NCI-H2227 (cell line): ENCODE results near the gene CD83.
"Not testable (repeated sequence)": the region's sequence is repeated elsewhere in the genome, so short reads cannot be mapped to it uniquely, and the experiment has no call there.

ENCODE experiments used
- DNase-seq: peaks from one replicate; lab custom pipeline; 2025; ENCODE audit not compliant: unreplicated experiment; lab: John Stamatoyannopoulos, UW

CD83 gene

GRCh38 chr6:14117158-14118090 lies at the start of gene CD83:
Gene CD83, plus strand, starts transcription at chr6:14117772. Its CDS starts 40 bp downstream, at chr6:14117812.
- peak; percentile 37 for DNase-seq

GRCh38 chr6:14068133-14068532 lies 49.4 kb upstream of the CD83 start:
- no peak for DNase-seq

GRCh38 chr6:14068623-14069022 lies 48.9 kb upstream of the CD83 start:
- DNase-seq = no peak

GRCh38 chr6:14070457-14070856 lies 47.1 kb upstream of the CD83 start:
- no peak for DNase-seq

- DNase-seq = no peak
Observed at GRCh38 chr6:14072084-14072483, 45.5 kb upstream of the CD83 start.

GRCh38 chr6:14073561-14074354 lies 43.8 kb upstream of the CD83 start:
- DNase-seq = not testable (repeated sequence)

GRCh38 chr6:14074476-14075094 lies 43.0 kb upstream of the CD83 start:
- DNase-seq = no peak

GRCh38 chr6:14075095-14075503 lies 42.5 kb upstream of the CD83 start:
- peak; percentile 16 for DNase-seq

GRCh38 chr6:14077193-14077867 lies 40.2 kb upstream of the CD83 start:
- DNase-seq = no peak

- DNase-seq = no peak
Observed at GRCh38 chr6:14079433-14079832, 38.1 kb upstream of the CD83 start.

GRCh38 chr6:14079971-14080370 lies 37.6 kb upstream of the CD83 start:
- DNase-seq = no peak

GRCh38 chr6:14081126-14081525 lies 36.4 kb upstream of the CD83 start:
- no peak for DNase-seq

GRCh38 chr6:14082771-14083170 lies 34.8 kb upstream of the CD83 start:
- DNase-seq = no peak

GRCh38 chr6:14083262-14083661 lies 34.3 kb upstream of the CD83 start:
- no peak for DNase-seq

GRCh38 chr6:14083751-14084150 lies 33.8 kb upstream of the CD83 start:
- DNase-seq = no peak

- no peak for DNase-seq
Observed at GRCh38 chr6:14084388-14084787, 33.2 kb upstream of the CD83 start.

- DNase-seq = peak; percentile 24
Observed at GRCh38 chr6:14085176-14085787, 32.3 kb upstream of the CD83 start.

- DNase-seq = no peak
Observed at GRCh38 chr6:14086701-14087100, 30.9 kb upstream of the CD83 start.

GRCh38 chr6:14088600-14089192 lies 28.9 kb upstream of the CD83 start:
- DNase-seq = no peak

- no peak for DNase-seq
Observed at GRCh38 chr6:14089224-14089623, 28.3 kb upstream of the CD83 start.
